GM23338 (cell line): ENCODE results near the gene WDR27. TPM values are rescaled to one million over a fixed set of nuclear protein-coding genes. Genes with fewer than 3 reads are reported as not detected.

ENCODE experiments used
- ATAC-seq: fragments of 200-7000 bp; cut with Tn5 transposase; 3 replicates; pipeline ENCODE4 v1.9.1; 2020
- DNase-seq: peaks from one replicate; pipeline ENCODE4 v3.0.0-alpha.2; 2015; ENCODE audit warnings: low spot score
- H2AFZ ChIP-seq: fragments of 200-600 bp; sonication (generic); 2 replicates; pipeline ENCODE4 v1.8.0; 2016; ENCODE audit warnings: antibody characterized with exemption, mild to moderate bottlenecking, moderate library complexity
- H3F3A ChIP-seq: fragments of 200-600 bp; sonication (generic); replicated peaks from 2 replicates; pipeline ENCODE4 v1.8.0; 2017; ENCODE audit warnings: antibody characterized with exemption, mixed run types, low read depth
- H3K27ac ChIP-seq: fragments of 200-600 bp; sonication (generic); 2 replicates; pipeline ENCODE4 v1.6.1; 2016; ENCODE audit warnings: low read depth
- H3K27me3 ChIP-seq: fragments of 200-600 bp; sonication (generic); 2 replicates; pipeline ENCODE4 v1.8.0; 2016; ENCODE audit warnings: mild to moderate bottlenecking, mixed run types, moderate library complexity; ENCODE audit not compliant: insufficient read depth
- H3K36me3 ChIP-seq: fragments of 200-600 bp; sonication (generic); 2 replicates; pipeline ENCODE4 v1.8.0; 2016; ENCODE audit warnings: mild to moderate bottlenecking; ENCODE audit not compliant: insufficient read depth
- H3K4me1 ChIP-seq: fragments of 200-600 bp; sonication (generic); 2 replicates; pipeline ENCODE4 v1.8.0; 2016; ENCODE audit warnings: mild to moderate bottlenecking, moderate library complexity; ENCODE audit not compliant: insufficient read depth
- H3K4me2 ChIP-seq: fragments of 200-600 bp; sonication (generic); 2 replicates; pipeline ENCODE4 v1.7.1; 2017; ENCODE audit warnings: mixed run types
- H3K4me3 ChIP-seq: fragments of 200-600 bp; sonication (generic); 2 replicates; pipeline ENCODE4 v1.6.1; 2016; ENCODE audit warnings: mixed run types
- H3K79me2 ChIP-seq: fragments of 200-600 bp; sonication (generic); replicated peaks from 2 replicates; pipeline ENCODE4 v1.8.0; 2017; ENCODE audit warnings: mild to moderate bottlenecking; ENCODE audit not compliant: insufficient read depth
- H3K9me2 ChIP-seq: fragments of 200-600 bp; sonication (generic); 2 replicates; pipeline ENCODE4 v1.8.0; 2017; ENCODE audit not compliant: insufficient read depth
- H4K20me1 ChIP-seq: fragments of 200-600 bp; sonication (generic); replicated peaks from 2 replicates; pipeline ENCODE4 v1.8.0; 2017; ENCODE audit warnings: mild to moderate bottlenecking; ENCODE audit not compliant: insufficient read depth
- H3K27ac Mint-ChIP-seq: 2 replicates; pipeline ENCODE4 v1.8.0; 2020; ENCODE audit warnings: inconsistent platforms, mild to moderate bottlenecking, moderate library complexity, mixed read lengths
- H3K27me3 Mint-ChIP-seq: 3 replicates; pipeline ENCODE4 v1.8.0; 2022; ENCODE audit warnings: low read depth, mild to moderate bottlenecking, moderate library complexity, mixed read lengths, inconsistent platforms; ENCODE audit not compliant: insufficient read depth, poor library complexity
- H3K36me3 Mint-ChIP-seq: 3 replicates; pipeline ENCODE4 v1.8.0; 2021; ENCODE audit warnings: low read depth, mild to moderate bottlenecking, inconsistent platforms, moderate library complexity, mixed read lengths
- H3K4me1 Mint-ChIP-seq: 3 replicates; pipeline ENCODE4 v1.8.0; 2020; ENCODE audit warnings: mild to moderate bottlenecking, inconsistent platforms, mixed read lengths
- H3K4me3 Mint-ChIP-seq: 3 replicates; pipeline ENCODE4 v1.8.0; 2021; ENCODE audit warnings: moderate library complexity, mild to moderate bottlenecking, inconsistent platforms, mixed read lengths
- H3K9me3 Mint-ChIP-seq: 3 replicates; pipeline ENCODE4 v1.8.0; 2020; ENCODE audit warnings: moderate library complexity, mild to moderate bottlenecking, inconsistent platforms, mixed read lengths
- CREB1 ChIP-seq: fragments of 250-450 bp; sonication (Bioruptor Pico); IDR thresholded peaks from 2 replicates; pipeline ENCODE4 v1.5.0; 2020; ENCODE audit warnings: low read depth, mild to moderate bottlenecking, moderate library complexity
- ETS1 ChIP-seq: IDR thresholded peaks from 2 replicates; pipeline ENCODE4 v1.6.1; 2016; ENCODE audit warnings: antibody characterized with exemption
- EZH2 ChIP-seq: fragments of 200-600 bp; sonication (generic); IDR thresholded peaks from one replicate; pipeline ENCODE4 v1.8.0; 2017; ENCODE audit warnings: antibody characterized with exemption, mild to moderate bottlenecking, low read depth; ENCODE audit not compliant: unreplicated experiment
- EZH2phosphoT487 ChIP-seq: fragments of 200-600 bp; sonication (generic); IDR thresholded peaks from one replicate; pipeline ENCODE4 v1.8.1; 2018; ENCODE audit warnings: antibody characterized with exemption; ENCODE audit not compliant: unreplicated experiment
- JUNB ChIP-seq: IDR thresholded peaks from one replicate; pipeline ENCODE4 v1.6.1; 2016; ENCODE audit warnings: antibody characterized with exemption; ENCODE audit not compliant: unreplicated experiment
- NANOG ChIP-seq: IDR thresholded peaks from 2 replicates; pipeline ENCODE4 v1.6.1; 2016; ENCODE audit warnings: antibody characterized with exemption, borderline replicate concordance
- POLR2AphosphoS5 ChIP-seq: IDR thresholded peaks from 2 replicates; pipeline ENCODE4 v1.6.1; 2016; ENCODE audit warnings: antibody characterized with exemption, low read depth
- STAT1 ChIP-seq: IDR thresholded peaks from one replicate; pipeline ENCODE4 v1.6.1; 2016; ENCODE audit warnings: antibody characterized with exemption; ENCODE audit not compliant: unreplicated experiment
- ZNF114 ChIP-seq: fragments of 250-450 bp; sonication (Bioruptor Pico); IDR thresholded peaks from 2 replicates; pipeline ENCODE4 v1.5.0; 2020; ENCODE audit warnings: mild to moderate bottlenecking, moderate library complexity
- ZNF331 ChIP-seq: fragments of 250-450 bp; sonication (Bioruptor Pico); IDR thresholded peaks from 2 replicates; pipeline ENCODE4 v1.5.0; 2020; ENCODE audit warnings: low read depth, mild to moderate bottlenecking, moderate library complexity
- polyA plus RNA-seq: library from polyadenylated mRNA; unstranded; fragments of >200 nt; fragmentation: Nextera tagmentation; extraction: Ambion mirVana; gene quantifications from 2 replicates; pipeline ENCODE4 v1.2.1, GENCODE V29; 2016
- total RNA-seq: library from RNA; depleted of rRNA; stranded (reverse); fragments of >200 nt; shearing (Covaris generic); gene quantifications from 2 replicates; pipeline ENCODE4 v1.2.3, GENCODE V29; 2014
- TF ChIP-seq, protein P1 (sequence below): IDR thresholded peaks from one replicate; pipeline ENCODE4 v1.6.1; 2018; ENCODE audit warnings: antibody characterized with exemption; ENCODE audit not compliant: unreplicated experiment
- TF ChIP-seq, protein P2 (sequence below), 2 experiments: fragments of 200-600 bp in 1 of 2; sonication (generic) in 1 of 2; conservative IDR thresholded peaks; 2 replicates each; pipeline versions ENCODE4 v1.5.1 to v1.6.1; 2016 to 2017; ENCODE audit warnings: antibody characterized with exemption in 2 of 2, low read depth in 2 of 2, mild to moderate bottlenecking in 2 of 2, moderate library complexity in 1 of 2
- TF ChIP-seq, protein P3 (sequence below): fragments of 250-450 bp; sonication (Bioruptor Pico); IDR thresholded peaks from 2 replicates; pipeline ENCODE4 v1.5.0; 2020; ENCODE audit warnings: mild to moderate bottlenecking, moderate library complexity

Gene WDR27
- total and polyA plus RNA-seq, 2 experiments from 2014 or later: 55.3 to 80.4 TPM

GRCh38 chr6:169501777-169502313 lies 200.0 kb downstream of the WDR27 start:
- H3K27me3 ChIP-seq: no peaks in the 10 kb centered on the region

More at GRCh38 chr6:169501777-169502313, 200.0 kb downstream of the WDR27 start:
- Mint-ChIP-seq H3K27ac (no peak overlapping the region), H3K4me1 (no peaks in the 10 kb centered on the region), H3K27me3 (peaks cover 3% of the 10 kb centered on the region), H3K9me3 (no peaks in the 10 kb centered on the region), H3K36me3 (peaks cover 11% of the 10 kb centered on the region; the same call in 2 of the 3 replicates), H3K4me3 (no peak overlapping the region)
- H3K4me3 ChIP-seq: no peak overlapping the region
- no peak overlapping the region for H2AFZ ChIP-seq
- H3K27ac ChIP-seq: no peak overlapping the region
- H3K9me2 ChIP-seq: no peaks in the 10 kb centered on the region
- no peaks in the 10 kb centered on the region for H3F3A ChIP-seq
- no peaks in the 10 kb centered on the region for H4K20me1 ChIP-seq
- H3K4me1 ChIP-seq: no peaks in the 10 kb centered on the region
- no peak overlapping the region for H3K4me2 ChIP-seq
- TF ChIP-seq EZH2 (no peak), ZNF114 (CRISPR knock-in tag) (no peak), CREB1 (CRISPR knock-in tag) (no peak), ETS1 (no peak), NANOG (no peak), ZNF331 (CRISPR knock-in tag) (no peak), STAT1 (no peak), POLR2AphosphoS5 (no peak), EZH2phosphoT487 (no peak), JUNB (no peak)
- TF ChIP-seq, protein P1, sequence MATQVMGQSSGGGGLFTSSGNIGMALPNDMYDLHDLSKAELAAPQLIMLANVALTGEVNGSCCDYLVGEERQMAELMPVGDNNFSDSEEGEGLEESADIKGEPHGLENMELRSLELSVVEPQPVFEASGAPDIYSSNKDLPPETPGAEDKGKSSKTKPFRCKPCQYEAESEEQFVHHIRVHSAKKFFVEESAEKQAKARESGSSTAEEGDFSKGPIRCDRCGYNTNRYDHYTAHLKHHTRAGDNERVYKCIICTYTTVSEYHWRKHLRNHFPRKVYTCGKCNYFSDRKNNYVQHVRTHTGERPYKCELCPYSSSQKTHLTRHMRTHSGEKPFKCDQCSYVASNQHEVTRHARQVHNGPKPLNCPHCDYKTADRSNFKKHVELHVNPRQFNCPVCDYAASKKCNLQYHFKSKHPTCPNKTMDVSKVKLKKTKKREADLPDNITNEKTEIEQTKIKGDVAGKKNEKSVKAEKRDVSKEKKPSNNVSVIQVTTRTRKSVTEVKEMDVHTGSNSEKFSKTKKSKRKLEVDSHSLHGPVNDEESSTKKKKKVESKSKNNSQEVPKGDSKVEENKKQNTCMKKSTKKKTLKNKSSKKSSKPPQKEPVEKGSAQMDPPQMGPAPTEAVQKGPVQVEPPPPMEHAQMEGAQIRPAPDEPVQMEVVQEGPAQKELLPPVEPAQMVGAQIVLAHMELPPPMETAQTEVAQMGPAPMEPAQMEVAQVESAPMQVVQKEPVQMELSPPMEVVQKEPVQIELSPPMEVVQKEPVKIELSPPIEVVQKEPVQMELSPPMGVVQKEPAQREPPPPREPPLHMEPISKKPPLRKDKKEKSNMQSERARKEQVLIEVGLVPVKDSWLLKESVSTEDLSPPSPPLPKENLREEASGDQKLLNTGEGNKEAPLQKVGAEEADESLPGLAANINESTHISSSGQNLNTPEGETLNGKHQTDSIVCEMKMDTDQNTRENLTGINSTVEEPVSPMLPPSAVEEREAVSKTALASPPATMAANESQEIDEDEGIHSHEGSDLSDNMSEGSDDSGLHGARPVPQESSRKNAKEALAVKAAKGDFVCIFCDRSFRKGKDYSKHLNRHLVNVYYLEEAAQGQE: no peak
- TF ChIP-seq, protein P2, sequence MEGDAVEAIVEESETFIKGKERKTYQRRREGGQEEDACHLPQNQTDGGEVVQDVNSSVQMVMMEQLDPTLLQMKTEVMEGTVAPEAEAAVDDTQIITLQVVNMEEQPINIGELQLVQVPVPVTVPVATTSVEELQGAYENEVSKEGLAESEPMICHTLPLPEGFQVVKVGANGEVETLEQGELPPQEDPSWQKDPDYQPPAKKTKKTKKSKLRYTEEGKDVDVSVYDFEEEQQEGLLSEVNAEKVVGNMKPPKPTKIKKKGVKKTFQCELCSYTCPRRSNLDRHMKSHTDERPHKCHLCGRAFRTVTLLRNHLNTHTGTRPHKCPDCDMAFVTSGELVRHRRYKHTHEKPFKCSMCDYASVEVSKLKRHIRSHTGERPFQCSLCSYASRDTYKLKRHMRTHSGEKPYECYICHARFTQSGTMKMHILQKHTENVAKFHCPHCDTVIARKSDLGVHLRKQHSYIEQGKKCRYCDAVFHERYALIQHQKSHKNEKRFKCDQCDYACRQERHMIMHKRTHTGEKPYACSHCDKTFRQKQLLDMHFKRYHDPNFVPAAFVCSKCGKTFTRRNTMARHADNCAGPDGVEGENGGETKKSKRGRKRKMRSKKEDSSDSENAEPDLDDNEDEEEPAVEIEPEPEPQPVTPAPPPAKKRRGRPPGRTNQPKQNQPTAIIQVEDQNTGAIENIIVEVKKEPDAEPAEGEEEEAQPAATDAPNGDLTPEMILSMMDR (conservative IDR thresholded peaks at IDR 0.05; ENCODE audit: low read depth in 2 of 2): no peak
- TF ChIP-seq, protein P3, sequence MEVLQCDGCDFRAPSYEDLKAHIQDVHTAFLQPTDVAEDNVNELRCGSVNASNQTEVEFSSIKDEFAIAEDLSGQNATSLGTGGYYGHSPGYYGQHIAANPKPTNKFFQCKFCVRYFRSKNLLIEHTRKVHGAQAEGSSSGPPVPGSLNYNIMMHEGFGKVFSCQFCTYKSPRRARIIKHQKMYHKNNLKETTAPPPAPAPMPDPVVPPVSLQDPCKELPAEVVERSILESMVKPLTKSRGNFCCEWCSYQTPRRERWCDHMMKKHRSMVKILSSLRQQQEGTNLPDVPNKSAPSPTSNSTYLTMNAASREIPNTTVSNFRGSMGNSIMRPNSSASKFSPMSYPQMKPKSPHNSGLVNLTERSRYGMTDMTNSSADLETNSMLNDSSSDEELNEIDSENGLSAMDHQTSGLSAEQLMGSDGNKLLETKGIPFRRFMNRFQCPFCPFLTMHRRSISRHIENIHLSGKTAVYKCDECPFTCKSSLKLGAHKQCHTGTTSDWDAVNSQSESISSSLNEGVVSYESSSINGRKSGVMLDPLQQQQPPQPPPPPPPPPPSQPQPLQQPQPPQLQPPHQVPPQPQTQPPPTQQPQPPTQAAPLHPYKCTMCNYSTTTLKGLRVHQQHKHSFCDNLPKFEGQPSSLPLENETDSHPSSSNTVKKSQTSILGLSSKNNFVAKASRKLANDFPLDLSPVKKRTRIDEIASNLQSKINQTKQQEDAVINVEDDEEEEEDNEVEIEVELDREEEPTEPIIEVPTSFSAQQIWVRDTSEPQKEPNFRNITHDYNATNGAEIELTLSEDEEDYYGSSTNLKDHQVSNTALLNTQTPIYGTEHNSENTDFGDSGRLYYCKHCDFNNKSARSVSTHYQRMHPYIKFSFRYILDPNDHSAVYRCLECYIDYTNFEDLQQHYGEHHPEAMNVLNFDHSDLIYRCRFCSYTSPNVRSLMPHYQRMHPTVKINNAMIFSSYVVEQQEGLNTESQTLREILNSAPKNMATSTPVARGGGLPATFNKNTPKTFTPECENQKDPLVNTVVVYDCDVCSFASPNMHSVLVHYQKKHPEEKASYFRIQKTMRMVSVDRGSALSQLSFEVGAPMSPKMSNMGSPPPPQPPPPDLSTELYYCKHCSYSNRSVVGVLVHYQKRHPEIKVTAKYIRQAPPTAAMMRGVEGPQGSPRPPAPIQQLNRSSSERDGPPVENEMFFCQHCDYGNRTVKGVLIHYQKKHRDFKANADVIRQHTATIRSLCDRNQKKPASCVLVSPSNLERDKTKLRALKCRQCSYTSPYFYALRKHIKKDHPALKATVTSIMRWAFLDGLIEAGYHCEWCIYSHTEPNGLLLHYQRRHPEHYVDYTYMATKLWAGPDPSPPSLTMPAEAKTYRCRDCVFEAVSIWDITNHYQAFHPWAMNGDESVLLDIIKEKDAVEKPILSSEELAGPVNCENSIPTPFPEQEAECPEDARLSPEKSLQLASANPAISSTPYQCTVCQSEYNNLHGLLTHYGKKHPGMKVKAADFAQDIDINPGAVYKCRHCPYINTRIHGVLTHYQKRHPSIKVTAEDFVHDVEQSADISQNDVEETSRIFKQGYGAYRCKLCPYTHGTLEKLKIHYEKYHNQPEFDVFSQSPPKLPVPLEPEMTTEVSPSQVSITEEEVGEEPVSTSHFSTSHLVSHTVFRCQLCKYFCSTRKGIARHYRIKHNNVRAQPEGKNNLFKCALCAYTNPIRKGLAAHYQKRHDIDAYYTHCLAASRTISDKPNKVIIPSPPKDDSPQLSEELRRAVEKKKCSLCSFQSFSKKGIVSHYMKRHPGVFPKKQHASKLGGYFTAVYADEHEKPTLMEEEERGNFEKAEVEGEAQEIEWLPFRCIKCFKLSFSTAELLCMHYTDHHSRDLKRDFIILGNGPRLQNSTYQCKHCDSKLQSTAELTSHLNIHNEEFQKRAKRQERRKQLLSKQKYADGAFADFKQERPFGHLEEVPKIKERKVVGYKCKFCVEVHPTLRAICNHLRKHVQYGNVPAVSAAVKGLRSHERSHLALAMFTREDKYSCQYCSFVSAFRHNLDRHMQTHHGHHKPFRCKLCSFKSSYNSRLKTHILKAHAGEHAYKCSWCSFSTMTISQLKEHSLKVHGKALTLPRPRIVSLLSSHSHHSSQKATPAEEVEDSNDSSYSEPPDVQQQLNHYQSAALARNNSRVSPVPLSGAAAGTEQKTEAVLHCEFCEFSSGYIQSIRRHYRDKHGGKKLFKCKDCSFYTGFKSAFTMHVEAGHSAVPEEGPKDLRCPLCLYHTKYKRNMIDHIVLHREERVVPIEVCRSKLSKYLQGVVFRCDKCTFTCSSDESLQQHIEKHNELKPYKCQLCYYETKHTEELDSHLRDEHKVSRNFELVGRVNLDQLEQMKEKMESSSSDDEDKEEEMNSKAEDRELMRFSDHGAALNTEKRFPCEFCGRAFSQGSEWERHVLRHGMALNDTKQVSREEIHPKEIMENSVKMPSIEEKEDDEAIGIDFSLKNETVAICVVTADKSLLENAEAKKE (CRISPR knock-in tag): no peak
- no peaks in the 10 kb centered on the region for H3K79me2 ChIP-seq
- ATAC-seq (peak; percentile 45; the same call in 2 of the 3 replicates), DNase-seq (no peak)
- H3K36me3 ChIP-seq: no peaks in the 10 kb centered on the region
